IMR-90 (cell line): ENCODE measurements around the gene HOXB6. TPM values are rescaled to one million over a fixed set of nuclear protein-coding genes. Genes with fewer than 3 reads are reported as not detected.

ENCODE experiments used
- BHLHE40 ChIP-seq: fragments of 150-350 bp; IDR thresholded peaks from 2 replicates; pipeline ENCODE4 v1.6.1; 2016; ENCODE audit warnings: mild to moderate bottlenecking, low read depth, low read length
- MAZ ChIP-seq: IDR thresholded peaks from 2 replicates; pipeline ENCODE4 v1.6.1; 2012; ENCODE audit warnings: low read depth, mild to moderate bottlenecking, low read length, improper control_type of control experiment, moderate library complexity, borderline replicate concordance
- MXI1 ChIP-seq: IDR thresholded peaks from 2 replicates; pipeline ENCODE4 v1.6.1; 2012; ENCODE audit warnings: low read depth, mild to moderate bottlenecking, low read length, moderate library complexity, borderline replicate concordance
- SMC3 ChIP-seq: fragments of 150-350 bp; IDR thresholded peaks from 2 replicates; pipeline ENCODE4 v1.6.1; 2016; ENCODE audit warnings: low read depth, mild to moderate bottlenecking, antibody characterized with exemption, low read length, moderate library complexity
- polyA plus RNA-seq, 3 experiments: library from polyadenylated mRNA; depleted of rRNA; stranded (reverse); fragments of >200 nt; gene quantifications; 2 replicates each; pipeline ENCODE4 v1.2.3, GENCODE V29; 2012; ENCODE audit warnings: low replicate concordance in 1 of 3
- total RNA-seq: library from RNA; depleted of rRNA; stranded (reverse); fragments of >200 nt; gene quantifications from 2 replicates; pipeline ENCODE4 v1.2.3, GENCODE V29; 2012
- TF ChIP-seq, protein P1 (sequence below): fragments of 150-350 bp; IDR thresholded peaks from 2 replicates; pipeline ENCODE4 v1.6.1; 2017; ENCODE audit warnings: mild to moderate bottlenecking, antibody characterized with exemption, low read length, low read depth

Gene HOXB6
- total and polyA plus RNA-seq, 2 of the 4 experiments (the other 2 are of a cell fraction) = 11.1 to 42.2 TPM

DNA sequence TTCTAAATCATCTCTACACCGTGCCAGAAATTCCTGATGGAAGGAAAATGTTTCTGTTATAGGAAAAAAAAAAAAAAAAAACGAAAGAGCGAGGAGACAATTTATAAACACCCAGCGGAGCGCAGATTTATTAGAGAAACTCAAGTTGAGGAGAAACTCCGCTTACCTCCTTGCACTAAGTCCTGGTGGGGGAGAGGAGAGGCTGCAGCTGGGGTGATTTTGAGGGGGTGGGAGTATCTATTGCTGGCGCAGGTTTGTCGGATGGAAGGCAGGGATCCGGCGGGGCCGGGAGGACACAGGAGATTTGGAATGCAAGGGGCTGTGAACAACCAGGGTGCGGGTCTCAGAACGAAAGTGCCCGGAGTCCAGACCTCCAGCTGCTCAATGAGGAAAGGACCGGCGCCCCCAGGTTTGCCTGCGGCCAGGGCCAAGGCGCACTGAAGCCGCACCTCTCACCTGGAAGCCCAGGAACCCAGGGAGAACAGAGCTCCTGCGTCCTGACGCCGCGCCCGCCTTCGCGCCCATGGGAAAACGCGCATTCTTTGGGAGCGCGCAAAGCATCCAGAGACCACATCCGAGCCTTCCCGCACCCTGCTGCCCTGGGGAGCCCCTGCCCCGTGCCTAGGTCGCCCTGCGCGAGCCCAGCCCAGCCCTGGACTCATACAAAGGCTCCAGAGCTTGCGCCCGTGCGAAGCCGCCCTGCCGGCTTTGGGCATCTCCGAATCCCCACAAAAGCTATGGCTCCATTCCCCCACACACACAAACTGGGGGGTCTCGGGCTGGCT lies 12.9 kb upstream of the HOXB6 start (continued):
- TF ChIP-seq, protein P1, sequence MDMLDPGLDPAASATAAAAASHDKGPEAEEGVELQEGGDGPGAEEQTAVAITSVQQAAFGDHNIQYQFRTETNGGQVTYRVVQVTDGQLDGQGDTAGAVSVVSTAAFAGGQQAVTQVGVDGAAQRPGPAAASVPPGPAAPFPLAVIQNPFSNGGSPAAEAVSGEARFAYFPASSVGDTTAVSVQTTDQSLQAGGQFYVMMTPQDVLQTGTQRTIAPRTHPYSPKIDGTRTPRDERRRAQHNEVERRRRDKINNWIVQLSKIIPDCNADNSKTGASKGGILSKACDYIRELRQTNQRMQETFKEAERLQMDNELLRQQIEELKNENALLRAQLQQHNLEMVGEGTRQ = no peak
- TF ChIP-seq SMC3 = no peak
- TF ChIP-seq MAZ = no peak
- no peak for TF ChIP-seq BHLHE40
- no peak for TF ChIP-seq MXI1
